ENCODE results near the gene FAM222B.

The FAM222B gene

GRCh38 chr17:28763137-28763799, 79.3 kb downstream of the FAM222B start:
- 0 out of 2 replicates have a peak, but pooled peaks cover 12% of the 10 kb centered on the region for H3F3A ChIP-seq (ENCODE audit: insufficient read depth)
- no peaks in the 10 kb centered on the region for H3K9me3 ChIP-seq (ENCODE audit: insufficient read depth, low read length)
- no peaks in the 10 kb centered on the region for H3K36me3 ChIP-seq (ENCODE audit: low read length)
- H3K79me2 ChIP-seq (ENCODE audit: insufficient read depth, low read length): peaks cover 11% of the 10 kb centered on the region; the same call in 1 of the 2 replicates
- H3K27ac ChIP-seq (ENCODE audit: low read depth, low read length): no peak overlapping the region
- H2AFZ ChIP-seq (ENCODE audit: low read depth, low read length, severe bottlenecking): no peak overlapping the region
- TF ChIP-seq, protein P1, sequence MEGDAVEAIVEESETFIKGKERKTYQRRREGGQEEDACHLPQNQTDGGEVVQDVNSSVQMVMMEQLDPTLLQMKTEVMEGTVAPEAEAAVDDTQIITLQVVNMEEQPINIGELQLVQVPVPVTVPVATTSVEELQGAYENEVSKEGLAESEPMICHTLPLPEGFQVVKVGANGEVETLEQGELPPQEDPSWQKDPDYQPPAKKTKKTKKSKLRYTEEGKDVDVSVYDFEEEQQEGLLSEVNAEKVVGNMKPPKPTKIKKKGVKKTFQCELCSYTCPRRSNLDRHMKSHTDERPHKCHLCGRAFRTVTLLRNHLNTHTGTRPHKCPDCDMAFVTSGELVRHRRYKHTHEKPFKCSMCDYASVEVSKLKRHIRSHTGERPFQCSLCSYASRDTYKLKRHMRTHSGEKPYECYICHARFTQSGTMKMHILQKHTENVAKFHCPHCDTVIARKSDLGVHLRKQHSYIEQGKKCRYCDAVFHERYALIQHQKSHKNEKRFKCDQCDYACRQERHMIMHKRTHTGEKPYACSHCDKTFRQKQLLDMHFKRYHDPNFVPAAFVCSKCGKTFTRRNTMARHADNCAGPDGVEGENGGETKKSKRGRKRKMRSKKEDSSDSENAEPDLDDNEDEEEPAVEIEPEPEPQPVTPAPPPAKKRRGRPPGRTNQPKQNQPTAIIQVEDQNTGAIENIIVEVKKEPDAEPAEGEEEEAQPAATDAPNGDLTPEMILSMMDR (IDR thresholded peaks at IDR 0.05; ENCODE audit: insufficient read depth, low read length, poor library complexity, severe bottlenecking): no peak
- TF ChIP-seq EZH2phosphoT487 (conservative IDR thresholded peaks at IDR 0.05; ENCODE audit: low read length): no peak
- H3K4me2 ChIP-seq (ENCODE audit: low read depth, low read length, poor library complexity, severe bottlenecking): no peak overlapping the region
- H3K27me3 ChIP-seq (ENCODE audit: low read length): no peaks in the 10 kb centered on the region
- H3K9ac ChIP-seq (ENCODE audit: low read length): no peak overlapping the region
- no peak overlapping the region for H3K4me3 ChIP-seq (ENCODE audit: insufficient read depth, low read length, poor library complexity, severe bottlenecking)
- H3K9me2 ChIP-seq (replicated peaks; ENCODE audit: insufficient read depth, low read length): no peaks in the 10 kb centered on the region
- no peaks in the 10 kb centered on the region for H4K20me1 ChIP-seq (ENCODE audit: low read depth, low read length)

DNA sequence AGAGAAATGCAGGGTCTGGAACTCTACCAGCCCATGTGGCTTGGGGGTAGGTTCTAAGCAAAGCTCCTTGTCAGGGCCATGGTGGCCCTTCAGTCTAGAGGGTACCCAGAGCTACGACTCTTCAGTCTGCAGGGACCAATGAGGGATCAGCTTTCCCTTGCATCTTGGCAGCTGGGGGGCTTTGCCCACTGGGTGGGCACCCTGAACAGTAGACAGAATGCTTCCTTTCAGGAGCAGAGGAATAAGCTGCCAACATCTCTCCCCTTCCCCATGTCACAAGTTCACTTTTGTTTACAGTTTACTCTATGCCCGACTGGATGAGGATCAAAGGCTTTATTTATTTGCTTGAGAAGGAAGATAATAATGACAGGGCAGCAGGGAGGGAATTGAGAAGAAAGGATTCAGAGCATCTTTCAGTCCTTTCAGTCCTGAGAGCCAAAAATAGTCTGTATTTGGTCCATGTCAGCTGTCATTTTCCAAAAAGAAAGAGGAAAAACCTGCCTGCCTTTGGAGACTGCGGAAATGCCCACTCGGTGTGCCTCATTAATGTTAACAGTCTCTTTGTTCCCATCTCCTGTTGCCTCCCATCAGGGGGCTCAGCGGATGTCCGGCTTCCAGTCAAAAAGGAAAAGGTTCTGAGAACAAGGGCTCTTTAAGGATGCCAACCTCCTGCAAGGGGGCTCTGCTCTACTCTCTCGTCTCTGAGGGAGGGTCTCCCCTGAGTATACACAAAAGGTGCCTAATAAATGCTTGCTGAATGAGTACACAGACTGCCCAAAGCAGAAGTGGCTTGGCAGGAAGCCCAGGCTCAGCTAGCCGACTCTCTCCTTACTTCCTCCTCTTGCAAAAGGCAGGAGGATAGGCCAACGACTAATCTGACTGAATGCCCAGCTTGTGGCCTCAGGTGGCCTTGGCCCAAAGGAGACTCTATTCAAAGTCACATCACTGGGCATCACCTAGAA, 81.7 kb downstream of the FAM222B start:
- no peaks in the 10 kb centered on the region for H3K9me3 ChIP-seq (ENCODE audit: insufficient read depth, low read length)
- no peak overlapping the region for H3K27ac ChIP-seq (ENCODE audit: low read depth, low read length)
- peaks cover 23% of the 10 kb centered on the region for H3F3A ChIP-seq (ENCODE audit: insufficient read depth)
- TF ChIP-seq, protein P1 (IDR thresholded peaks at IDR 0.05; ENCODE audit: insufficient read depth, low read length, poor library complexity, severe bottlenecking): no peak
- TF ChIP-seq EZH2phosphoT487 (conservative IDR thresholded peaks at IDR 0.05; ENCODE audit: low read length): no peak
- H3K27me3 ChIP-seq (ENCODE audit: low read length): no peaks in the 10 kb centered on the region
- no peak overlapping the region for H3K4me2 ChIP-seq (ENCODE audit: low read depth, low read length, poor library complexity, severe bottlenecking)
- no peak overlapping the region for H3K4me3 ChIP-seq (ENCODE audit: insufficient read depth, low read length, poor library complexity, severe bottlenecking)
- H4K20me1 ChIP-seq (ENCODE audit: low read depth, low read length): no peaks in the 10 kb centered on the region
- H3K9me2 ChIP-seq (replicated peaks; ENCODE audit: insufficient read depth, low read length): no peaks in the 10 kb centered on the region
- no peak overlapping the region for H2AFZ ChIP-seq (ENCODE audit: low read depth, low read length, severe bottlenecking)
- H3K36me3 ChIP-seq (ENCODE audit: low read length): no peaks in the 10 kb centered on the region
- 0 out of 2 replicates have a peak, but pooled peaks cover 5% of the 10 kb centered on the region for H3K79me2 ChIP-seq (ENCODE audit: insufficient read depth, low read length)
- H3K9ac ChIP-seq (ENCODE audit: low read length): no peak overlapping the region

DNA sequence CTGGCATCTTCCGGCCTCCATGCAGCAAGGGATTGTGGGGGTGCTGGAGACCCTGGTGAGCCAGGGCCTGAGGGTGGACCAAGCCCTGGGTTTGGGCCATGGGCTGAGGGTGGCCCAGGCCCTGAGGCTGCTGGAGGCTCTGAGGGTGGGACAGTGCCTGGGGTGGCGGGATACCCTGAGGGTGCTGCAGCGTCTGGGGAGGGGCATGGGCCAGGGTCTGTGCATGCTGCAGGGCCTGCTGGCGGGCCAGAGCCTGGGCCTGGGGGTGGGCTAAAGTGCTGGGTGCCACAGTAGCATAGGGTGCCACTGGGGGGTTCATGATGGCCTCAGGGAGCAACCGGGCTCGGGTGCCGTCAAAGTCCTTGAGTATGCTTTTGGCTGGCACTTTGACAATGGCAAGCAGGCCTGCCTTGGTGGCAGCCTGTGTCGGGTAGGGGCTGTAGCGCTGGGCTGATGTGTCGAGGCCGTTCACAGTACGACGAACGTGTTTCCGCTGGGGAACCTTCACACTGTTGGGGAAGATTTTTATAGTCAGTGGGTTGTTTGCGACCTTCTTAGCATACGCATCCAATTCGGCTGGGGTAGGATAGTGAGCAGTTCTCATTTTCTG, 83.2 kb downstream of the FAM222B start:
- Histone ChIP-seq H3K9me3 (ENCODE audit: insufficient read depth, low read length) (no peaks in the 10 kb centered on the region), H3K4me3 (ENCODE audit: insufficient read depth, low read length, poor library complexity, severe bottlenecking) (no peak overlapping the region), H3K36me3 (ENCODE audit: low read length) (no peaks in the 10 kb centered on the region), H3K9me2 (replicated peaks; ENCODE audit: insufficient read depth, low read length) (no peaks in the 10 kb centered on the region), H3K27ac (ENCODE audit: low read depth, low read length) (no peak overlapping the region), H3F3A (ENCODE audit: insufficient read depth) (peaks cover 12% of the 10 kb centered on the region), H3K79me2 (ENCODE audit: insufficient read depth, low read length) (0 out of 2 replicates have a peak, but pooled peaks cover 5% of the 10 kb centered on the region), H2AFZ (ENCODE audit: low read depth, low read length, severe bottlenecking) (no peak overlapping the region), H4K20me1 (ENCODE audit: low read depth, low read length) (no peaks in the 10 kb centered on the region), H3K4me2 (ENCODE audit: low read depth, low read length, poor library complexity, severe bottlenecking) (no peak overlapping the region), H3K27me3 (ENCODE audit: low read length) (no peaks in the 10 kb centered on the region), H3K9ac (ENCODE audit: low read length) (no peak overlapping the region)
- TF ChIP-seq EZH2phosphoT487 (conservative IDR thresholded peaks at IDR 0.05; ENCODE audit: low read length): no peak
- TF ChIP-seq, protein P1 (IDR thresholded peaks at IDR 0.05; ENCODE audit: insufficient read depth, low read length, poor library complexity, severe bottlenecking): no peak

Measured in SU-DHL-6 (cell line).